BLaER1 treated with 17β-estradiol and CSF1 and Interleukin-3, amounts not matched to agents 10 nM and 100 nM (cell line): Measurements from ENCODE around the gene GNPAT.
A peak's percentile ranks its signal among the peaks of the same experiment; 100 is the strongest.

ENCODE experiments used
- H3K27ac ChIP-seq, 11 experiments: shearing (Covaris generic); formaldehyde crosslinking; 2 replicates each; pipeline ENCODE4 v1.8.1; 2022
- H3K27me3 ChIP-seq, 11 experiments: shearing (Covaris generic); formaldehyde crosslinking; 2 replicates each; pipeline ENCODE4 v1.8.1; 2022
- H3K36me3 ChIP-seq, 11 experiments: shearing (Covaris generic); formaldehyde crosslinking; 2 replicates each; pipeline ENCODE4 v1.8.1; 2022
- H3K4me1 ChIP-seq, 10 experiments: shearing (Covaris generic); formaldehyde crosslinking; 2 replicates each; pipeline ENCODE4 v1.8.1; 2022
- H3K4me2 ChIP-seq, 11 experiments: shearing (Covaris generic); formaldehyde crosslinking; 2 replicates each; pipeline ENCODE4 v1.8.1; 2022
- H3K4me3 ChIP-seq, 10 experiments: shearing (Covaris generic); formaldehyde crosslinking; 2 replicates each; pipeline ENCODE4 v1.8.1; 2022
- H3K9ac ChIP-seq, 11 experiments: shearing (Covaris generic); formaldehyde crosslinking; 2 replicates each; pipeline ENCODE4 v1.8.1; 2022
- H3K9me3 ChIP-seq, 11 experiments: shearing (Covaris generic); formaldehyde crosslinking; replicated peaks in 1 of 11; 2 replicates each; pipeline ENCODE4 v1.8.1; 2022
- H4K20me1 ChIP-seq, 11 experiments: shearing (Covaris generic); formaldehyde crosslinking; 2 replicates each; pipeline ENCODE4 v1.8.1; 2022
- Cebpa-rat ChIP-seq, 11 experiments: shearing (Covaris generic); IDR thresholded peaks; 2 replicates each; pipeline ENCODE4 v1.8.1; 2022

The GNPAT gene

DNA sequence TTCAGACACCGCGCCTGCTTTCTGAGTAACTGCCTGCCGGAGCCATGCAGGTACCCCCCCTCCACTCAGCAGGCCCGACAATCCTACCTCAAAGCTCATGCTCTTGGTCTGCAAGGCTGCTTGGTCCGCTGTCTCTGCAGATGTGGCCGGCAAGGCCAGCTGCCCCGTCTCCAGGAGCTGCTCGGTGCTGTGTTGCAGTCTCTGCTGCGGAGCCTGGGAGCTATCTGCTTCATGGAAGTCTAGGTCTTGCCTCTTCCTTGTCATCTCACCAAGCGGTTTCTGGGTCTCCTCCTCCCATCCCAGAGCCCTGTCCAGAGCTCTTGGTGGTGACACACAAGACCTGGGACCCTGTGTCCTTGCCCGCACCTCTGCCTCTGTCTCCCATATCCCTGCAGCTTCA is 24.0 kb upstream of the GNPAT start:
- TF ChIP-seq Cebpa-rat (IDR thresholded peaks at IDR 0.05): no peak
- no peak overlapping the region for H3K9ac ChIP-seq
- H3K9me3 ChIP-seq: no peaks in the 10 kb centered on the region
- peaks cover 0 to 10% (median 4%) of the 10 kb centered on the region in 11 experiments; a peak in 12 of 22 replicates for H3K36me3 ChIP-seq
- no peak overlapping the region for H3K4me2 ChIP-seq
- H3K4me3 ChIP-seq: no peak overlapping the region
- H3K27me3 ChIP-seq: peaks cover 0 to 10% (median 0%) of the 10 kb centered on the region in 11 experiments; a peak in 1 of 22 replicates
- H4K20me1 ChIP-seq: no peaks in the 10 kb centered on the region
- no peak overlapping the region for H3K27ac ChIP-seq
- H3K4me1 ChIP-seq: peaks cover 12 to 47% (median 36%) of the 10 kb centered on the region in 10 experiments

DNA sequence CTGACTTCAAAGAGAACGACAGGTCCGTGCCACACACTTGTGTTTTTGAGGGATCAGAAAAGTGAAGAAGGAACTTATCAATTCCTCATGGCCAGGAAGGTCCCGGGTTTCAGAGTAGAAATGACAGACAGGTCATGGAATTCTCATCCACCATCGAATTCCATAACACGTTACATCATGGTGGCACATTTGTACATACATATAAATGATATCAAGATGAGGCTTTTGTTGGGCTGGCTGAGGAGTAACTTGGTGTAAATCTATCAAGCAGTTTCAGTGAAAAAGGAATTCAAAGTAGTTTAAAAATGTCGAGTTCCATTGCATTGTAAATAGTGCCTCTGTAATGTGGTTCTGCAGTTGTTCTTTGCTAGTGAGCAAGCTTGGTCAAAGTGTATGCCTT is 22.9 kb upstream of the GNPAT start:
- Histone ChIP-seq H3K36me3 (peaks cover 8 to 20% (median 14%) of the 10 kb centered on the region in 11 experiments), H3K4me2 (no peak overlapping the region), H3K27me3 (peaks cover 0 to 10% (median 0%) of the 10 kb centered on the region in 11 experiments; a peak in 1 of 22 replicates), H4K20me1 (no peaks in the 10 kb centered on the region), H3K9me3 (no peaks in the 10 kb centered on the region), H3K27ac (no peak overlapping the region), H3K4me3 (no peak overlapping the region), H3K4me1 (peaks cover 11 to 36% (median 26%) of the 10 kb centered on the region in 10 experiments), H3K9ac (no peak overlapping the region)
- TF ChIP-seq Cebpa-rat (IDR thresholded peaks at IDR 0.05): no peak

DNA sequence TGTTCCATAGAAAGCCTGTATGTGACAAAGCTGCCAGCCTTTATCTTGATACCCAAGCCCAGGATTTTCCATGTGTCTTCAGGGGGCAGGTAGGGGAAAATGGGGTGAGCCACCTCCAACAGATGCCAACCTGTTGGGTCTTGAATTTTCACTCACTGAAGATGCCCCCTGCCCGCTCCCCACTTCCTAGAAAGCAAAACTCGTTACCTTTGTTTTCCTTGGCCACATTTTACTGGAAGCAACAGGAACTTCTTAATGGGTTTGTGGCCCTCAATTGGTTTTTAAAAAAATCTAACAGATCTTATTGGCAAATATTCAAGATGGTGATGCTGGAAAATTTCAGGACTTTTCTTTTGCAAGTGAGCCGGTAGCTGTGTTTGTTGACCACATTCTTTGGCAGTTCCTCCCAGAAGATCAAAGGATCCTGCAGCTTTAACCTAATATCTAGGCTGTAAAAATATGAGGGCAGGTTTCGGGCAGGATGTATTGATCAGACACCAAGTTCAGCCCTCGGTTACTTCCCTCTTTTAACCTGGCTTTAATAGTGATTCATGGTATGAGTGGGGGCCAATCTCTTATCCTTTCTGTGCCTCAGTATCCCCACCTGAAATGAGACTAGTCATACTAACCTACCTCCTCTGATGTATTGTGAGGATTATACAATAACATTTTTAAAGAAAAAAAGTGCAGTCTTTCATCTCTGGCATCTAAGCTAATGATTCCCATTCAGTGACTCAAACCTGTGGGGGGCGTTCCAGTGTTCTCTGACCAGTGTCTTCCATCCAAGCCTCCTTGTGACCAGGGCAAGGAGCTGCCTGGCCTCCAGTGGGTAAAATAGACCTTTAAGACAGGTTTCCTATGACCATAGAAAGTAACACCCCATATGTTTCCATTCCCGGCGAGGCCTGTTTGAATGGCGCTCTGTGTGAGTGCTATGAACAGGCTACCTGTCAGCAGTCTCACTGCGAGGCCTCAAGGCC is 21.3 kb upstream of the GNPAT start:
- no peak overlapping the region for H3K4me3 ChIP-seq
- H3K36me3 ChIP-seq: peaks cover 25 to 36% (median 30%) of the 10 kb centered on the region in 11 experiments
- no peaks in the 10 kb centered on the region for H4K20me1 ChIP-seq
- TF ChIP-seq Cebpa-rat (IDR thresholded peaks at IDR 0.05): no peak
- H3K27me3 ChIP-seq: peaks cover 0 to 10% (median 0%) of the 10 kb centered on the region in 11 experiments; a peak in 1 of 22 replicates
- no peak overlapping the region for H3K9ac ChIP-seq
- H3K4me1 ChIP-seq: peaks cover 11 to 21% (median 15%) of the 10 kb centered on the region in 10 experiments
- no peaks in the 10 kb centered on the region for H3K9me3 ChIP-seq
- H3K4me2 ChIP-seq: no peak overlapping the region
- H3K27ac ChIP-seq: no peak overlapping the region

DNA sequence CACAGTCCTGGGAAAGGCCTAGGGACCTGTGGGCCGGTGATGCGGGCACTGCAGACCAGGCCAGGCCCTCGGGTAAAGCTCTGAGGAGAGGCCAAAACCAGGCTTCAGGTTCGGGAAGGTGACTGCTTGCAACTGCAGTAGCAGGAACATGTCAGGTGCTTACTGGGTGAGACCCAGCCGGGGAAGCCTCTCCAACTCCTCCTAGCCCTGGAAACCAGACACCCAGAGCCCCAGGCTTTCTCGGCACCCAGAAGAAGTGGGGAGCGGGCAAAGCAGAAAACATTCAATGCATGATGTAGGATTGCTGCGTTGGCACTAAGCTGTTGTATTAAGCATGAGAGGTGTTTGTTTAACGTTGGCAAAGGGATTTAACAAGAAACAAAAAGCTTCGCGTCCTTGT is 20.2 kb upstream of the GNPAT start:
- H3K4me1 ChIP-seq: peaks cover under 1 to 10% (median 4%) of the 10 kb centered on the region in 10 experiments
- H3K4me3 ChIP-seq: no peak overlapping the region
- H3K9me3 ChIP-seq: no peaks in the 10 kb centered on the region
- peaks cover 0 to 3% (median 0%) of the 10 kb centered on the region in 11 experiments; a peak in 1 of 22 replicates for H3K27me3 ChIP-seq
- peaks cover 35 to 47% (median 41%) of the 10 kb centered on the region in 11 experiments for H3K36me3 ChIP-seq
- no peak for TF ChIP-seq Cebpa-rat (IDR thresholded peaks at IDR 0.05)
- no peaks in the 10 kb centered on the region for H4K20me1 ChIP-seq
- H3K9ac ChIP-seq: no peak overlapping the region
- no peak overlapping the region for H3K27ac ChIP-seq
- H3K4me2 ChIP-seq: no peak overlapping the region

DNA sequence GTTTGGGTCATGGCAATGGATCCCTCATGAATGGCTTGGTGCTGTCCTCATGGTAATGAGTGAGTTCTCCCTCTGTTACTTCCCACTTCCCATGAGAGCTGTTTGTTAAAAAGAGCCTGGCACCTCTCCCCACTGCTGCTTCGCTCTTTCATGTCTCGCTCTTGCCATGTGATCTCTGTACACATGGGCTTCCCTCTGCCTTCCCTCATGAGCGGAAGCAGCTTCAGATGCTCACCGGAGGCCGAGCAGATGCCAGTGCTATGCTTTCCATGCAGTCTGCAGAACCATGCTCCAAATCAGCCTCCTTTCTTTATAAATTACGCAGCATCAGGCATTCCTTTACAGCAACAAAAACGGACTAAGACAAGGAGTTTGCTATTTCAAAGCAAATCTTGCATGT is 14.9 kb upstream of the GNPAT start:
- no peak for TF ChIP-seq Cebpa-rat (IDR thresholded peaks at IDR 0.05)
- Histone ChIP-seq H3K27ac (no peak overlapping the region), H3K36me3 (peaks cover 87 to 100% (median 91%) of the 10 kb centered on the region in 11 experiments), H3K4me2 (no peak overlapping the region), H3K9me3 (no peaks in the 10 kb centered on the region), H3K4me1 (no peaks in the 10 kb centered on the region), H3K27me3 (no peaks in the 10 kb centered on the region), H3K4me3 (no peak overlapping the region), H3K9ac (no peak overlapping the region), H4K20me1 (peaks cover 0 to 9% (median 0%) of the 10 kb centered on the region in 11 experiments; a peak in 2 of 22 replicates)

DNA sequence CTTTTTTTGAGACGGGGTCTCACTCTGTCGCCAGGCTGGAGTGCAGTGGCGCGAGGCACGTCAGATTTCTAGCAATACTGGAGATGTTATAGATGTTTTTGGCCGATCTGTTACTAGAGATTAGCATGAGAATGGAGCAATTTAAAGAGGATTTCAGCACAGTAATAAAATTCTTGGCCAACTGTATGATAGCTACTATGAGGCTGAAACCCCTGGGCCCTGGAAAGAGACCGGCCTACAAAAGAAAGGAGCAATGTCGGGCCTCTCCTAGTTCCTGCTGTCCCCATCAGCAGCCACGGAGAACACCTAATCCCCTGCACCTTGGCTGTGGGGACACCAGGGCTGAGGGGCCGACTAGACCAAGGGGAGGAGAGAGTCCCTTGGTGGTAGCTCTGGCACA is 9.5 kb upstream of the GNPAT start:
- H3K27ac ChIP-seq: 0 out of 22 replicates have a peak overlapping the region, but pooled peaks of 2 of the 11 experiments have one; percentile 16 to 66
- no peaks in the 10 kb centered on the region for H3K27me3 ChIP-seq
- no peaks in the 10 kb centered on the region for H3K9me3 ChIP-seq
- peaks cover 20 to 27% (median 22%) of the 10 kb centered on the region in 10 experiments for H3K4me1 ChIP-seq
- H3K9ac ChIP-seq: no peak overlapping the region
- no peak overlapping the region for H3K4me3 ChIP-seq
- peaks cover 59 to 88% (median 76%) of the 10 kb centered on the region in 11 experiments for H3K36me3 ChIP-seq
- TF ChIP-seq Cebpa-rat (IDR thresholded peaks at IDR 0.05): no peak
- peaks cover 0 to 9% (median 0%) of the 10 kb centered on the region in 11 experiments; a peak in 4 of 22 replicates for H4K20me1 ChIP-seq
- no peak overlapping the region for H3K4me2 ChIP-seq

DNA sequence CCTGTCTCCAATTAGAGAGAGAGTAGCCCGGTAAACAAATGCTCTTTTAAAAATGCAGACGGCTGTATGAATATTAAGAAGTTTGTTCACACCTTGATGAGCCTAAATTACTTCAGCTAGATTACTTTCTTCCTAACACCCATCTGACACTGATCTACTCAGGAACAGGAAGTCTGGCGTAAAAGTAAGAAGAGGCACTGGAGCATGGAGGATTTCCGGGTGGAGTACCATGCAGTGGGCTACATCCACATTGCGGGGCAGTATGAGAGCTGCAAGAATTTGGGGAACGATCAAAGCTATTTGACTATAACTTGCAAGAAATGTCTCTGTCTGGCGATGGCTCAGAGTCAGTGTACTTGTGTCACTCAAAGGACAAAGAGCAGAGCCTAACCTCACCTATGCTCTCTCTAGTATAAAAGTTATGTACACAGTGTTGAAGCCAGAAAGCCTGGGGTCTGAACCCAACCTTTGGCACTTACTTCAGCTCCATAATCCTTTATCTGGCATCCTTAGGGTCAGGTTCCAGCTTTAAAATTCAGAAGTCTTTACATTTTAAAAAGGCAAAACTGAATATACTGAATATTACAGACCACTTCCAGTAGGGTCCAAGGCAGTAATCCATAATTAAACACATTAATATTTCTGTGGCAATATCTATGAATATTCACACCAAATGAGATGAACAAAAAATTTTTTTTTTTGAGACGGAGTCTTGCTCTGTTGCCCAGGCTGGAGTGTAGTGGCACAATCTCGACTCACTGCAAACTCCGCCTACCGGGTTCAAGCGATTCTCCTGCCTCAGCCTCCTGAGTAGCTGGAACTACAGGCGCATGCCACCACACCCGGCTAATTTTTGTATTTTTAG is 7.9 kb upstream of the GNPAT start:
- peak overlapping the region in 4 of 11 experiments; percentile 0 to 24 (median 12); a peak in 1 of 22 replicates for H3K9ac ChIP-seq
- H3K27ac ChIP-seq: peak overlapping the region in 8 of 11 experiments; percentile 29 to 66 (median 42); a peak in 14 of 22 replicates
- peaks cover 58 to 88% (median 76%) of the 10 kb centered on the region in 11 experiments for H3K36me3 ChIP-seq
- no peak for TF ChIP-seq Cebpa-rat (IDR thresholded peaks at IDR 0.05)
- peaks cover 0 to 9% (median 0%) of the 10 kb centered on the region in 11 experiments; a peak in 5 of 22 replicates for H4K20me1 ChIP-seq
- no peaks in the 10 kb centered on the region for H3K9me3 ChIP-seq
- H3K4me2 ChIP-seq: peak overlapping the region; percentile 54 to 83 (median 73)
- peak overlapping the region in 2 of 10 experiments; percentile 4 to 20; a peak in 4 of 20 replicates for H3K4me3 ChIP-seq
- no peaks in the 10 kb centered on the region for H3K27me3 ChIP-seq
- H3K4me1 ChIP-seq: peaks cover 20 to 38% (median 25%) of the 10 kb centered on the region in 10 experiments

DNA sequence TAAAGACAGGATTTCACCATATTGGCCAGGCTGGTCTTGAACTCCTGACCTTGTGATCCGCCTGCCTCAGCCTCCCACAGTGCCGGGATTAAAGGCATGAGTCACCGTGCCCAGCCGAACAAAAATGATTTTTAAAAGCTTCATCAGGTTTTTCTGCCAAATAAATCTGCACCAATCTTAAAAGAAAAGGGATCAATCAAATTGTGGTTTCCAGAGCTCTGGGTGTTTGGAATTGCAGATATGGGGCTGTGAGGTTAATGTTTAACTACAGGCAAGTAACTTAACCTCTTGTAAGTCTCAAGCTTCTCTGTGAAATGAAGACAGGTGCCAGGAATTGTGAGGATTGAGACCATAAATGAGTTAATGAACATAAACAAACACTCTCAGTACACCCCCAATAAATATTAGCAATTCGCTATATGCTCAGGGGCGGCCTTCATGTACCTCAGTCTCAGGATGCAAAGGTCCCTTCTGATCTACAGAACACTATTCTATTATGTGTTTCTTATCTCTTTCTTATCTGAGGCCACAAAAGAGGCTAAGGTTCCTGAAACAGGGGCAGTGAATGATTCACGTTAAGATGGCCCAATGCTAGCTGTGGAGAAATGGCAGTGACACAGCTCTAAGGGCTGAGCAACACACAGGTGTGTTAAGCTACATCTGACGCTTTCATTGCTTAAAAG is 7.1 kb upstream of the GNPAT start:
- Histone ChIP-seq H3K9me3 (no peaks in the 10 kb centered on the region), H3K4me2 (peak overlapping the region in 10 of 11 experiments; percentile 54 to 83 (median 74); a peak in 16 of 22 replicates), H3K9ac (no peak overlapping the region), H4K20me1 (peaks cover 0 to 9% (median 0%) of the 10 kb centered on the region in 11 experiments; a peak in 5 of 22 replicates), H3K27ac (peak overlapping the region in 3 of 11 experiments; percentile 40 to 66 (median 49); a peak in 2 of 22 replicates), H3K4me1 (peaks cover 21 to 38% (median 26%) of the 10 kb centered on the region in 10 experiments), H3K4me3 (no peak overlapping the region), H3K36me3 (peaks cover 59 to 88% (median 77%) of the 10 kb centered on the region in 11 experiments), H3K27me3 (no peaks in the 10 kb centered on the region)
- no peak for TF ChIP-seq Cebpa-rat (IDR thresholded peaks at IDR 0.05)
